KMS-11 (cell line): ENCODE results near the gene TUBA4A.

Experiments
- H2AFZ ChIP-seq: fragments of 200-600 bp; sonication (generic); 2 replicates; pipeline ENCODE4 v1.6.1; 2016; ENCODE audit warnings: antibody characterized with exemption, mixed run types, low read depth
- H3K27ac ChIP-seq: fragments of 200-600 bp; sonication (generic); 2 replicates; pipeline ENCODE4 v1.6.1; 2016; ENCODE audit warnings: mild to moderate bottlenecking, mixed run types
- H3K27me3 ChIP-seq: fragments of 200-600 bp; sonication (generic); 2 replicates; pipeline ENCODE4 v1.6.1; 2017; ENCODE audit warnings: mild to moderate bottlenecking, low read depth, mixed run types, moderate library complexity; ENCODE audit not compliant: insufficient read depth
- H3K36me3 ChIP-seq: fragments of 200-600 bp; sonication (generic); 2 replicates; pipeline ENCODE4 v1.6.1; 2017; ENCODE audit warnings: mild to moderate bottlenecking, mixed run types; ENCODE audit not compliant: insufficient read depth
- H3K4me1 ChIP-seq: fragments of 200-600 bp; sonication (generic); 2 replicates; pipeline ENCODE4 v1.6.1; 2016; ENCODE audit warnings: mild to moderate bottlenecking, low read depth, mixed run types; ENCODE audit not compliant: poor library complexity, severe bottlenecking
- H3K4me2 ChIP-seq: fragments of 200-600 bp; sonication (generic); 2 replicates; pipeline ENCODE4 v1.7.0; 2016; ENCODE audit warnings: mild to moderate bottlenecking, mixed run types
- H3K4me3 ChIP-seq: fragments of 200-600 bp; sonication (generic); IDR thresholded peaks from 2 replicates; pipeline ENCODE4 v1.6.1; 2017; ENCODE audit warnings: low read depth, low read length, mixed read lengths; ENCODE audit not compliant: insufficient read depth
- H3K79me2 ChIP-seq: fragments of 200-600 bp; sonication (generic); 2 replicates; pipeline ENCODE4 v1.6.1; 2016; ENCODE audit warnings: low read depth, mixed run types; ENCODE audit not compliant: insufficient read depth
- H3K9ac ChIP-seq: fragments of 200-600 bp; sonication (generic); 2 replicates; pipeline ENCODE4 v1.6.1; 2016; ENCODE audit warnings: mild to moderate bottlenecking, mixed run types
- H4K20me1 ChIP-seq: fragments of 200-600 bp; sonication (generic); 2 replicates; pipeline ENCODE4 v1.6.1; 2016; ENCODE audit warnings: mild to moderate bottlenecking, mixed run types; ENCODE audit not compliant: insufficient read depth
- TF ChIP-seq, protein P1 (sequence below): fragments of 200-600 bp; sonication (generic); conservative IDR thresholded peaks from 2 replicates; pipeline ENCODE4 v1.6.1; 2017; ENCODE audit warnings: low read depth, mild to moderate bottlenecking, antibody characterized with exemption, low read length, moderate library complexity, mixed read lengths

The TUBA4A gene

GRCh38 chr2:219284501-219285372 lies 31.0 kb upstream of the TUBA4A start:
- H3K27me3 ChIP-seq = no peaks in the 10 kb centered on the region
- no peak overlapping the region for H3K9ac ChIP-seq
- H3K36me3 ChIP-seq = no peaks in the 10 kb centered on the region
- H3K79me2 ChIP-seq = no peaks in the 10 kb centered on the region
- no peak overlapping the region for H3K4me3 ChIP-seq
- no peak overlapping the region for H2AFZ ChIP-seq
- H3K27ac ChIP-seq = no peak overlapping the region
- H4K20me1 ChIP-seq = no peaks in the 10 kb centered on the region
- TF ChIP-seq, protein P1, sequence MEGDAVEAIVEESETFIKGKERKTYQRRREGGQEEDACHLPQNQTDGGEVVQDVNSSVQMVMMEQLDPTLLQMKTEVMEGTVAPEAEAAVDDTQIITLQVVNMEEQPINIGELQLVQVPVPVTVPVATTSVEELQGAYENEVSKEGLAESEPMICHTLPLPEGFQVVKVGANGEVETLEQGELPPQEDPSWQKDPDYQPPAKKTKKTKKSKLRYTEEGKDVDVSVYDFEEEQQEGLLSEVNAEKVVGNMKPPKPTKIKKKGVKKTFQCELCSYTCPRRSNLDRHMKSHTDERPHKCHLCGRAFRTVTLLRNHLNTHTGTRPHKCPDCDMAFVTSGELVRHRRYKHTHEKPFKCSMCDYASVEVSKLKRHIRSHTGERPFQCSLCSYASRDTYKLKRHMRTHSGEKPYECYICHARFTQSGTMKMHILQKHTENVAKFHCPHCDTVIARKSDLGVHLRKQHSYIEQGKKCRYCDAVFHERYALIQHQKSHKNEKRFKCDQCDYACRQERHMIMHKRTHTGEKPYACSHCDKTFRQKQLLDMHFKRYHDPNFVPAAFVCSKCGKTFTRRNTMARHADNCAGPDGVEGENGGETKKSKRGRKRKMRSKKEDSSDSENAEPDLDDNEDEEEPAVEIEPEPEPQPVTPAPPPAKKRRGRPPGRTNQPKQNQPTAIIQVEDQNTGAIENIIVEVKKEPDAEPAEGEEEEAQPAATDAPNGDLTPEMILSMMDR = no peak
- no peak overlapping the region for H3K4me2 ChIP-seq
- H3K4me1 ChIP-seq = peaks cover 7% of the 10 kb centered on the region

DNA sequence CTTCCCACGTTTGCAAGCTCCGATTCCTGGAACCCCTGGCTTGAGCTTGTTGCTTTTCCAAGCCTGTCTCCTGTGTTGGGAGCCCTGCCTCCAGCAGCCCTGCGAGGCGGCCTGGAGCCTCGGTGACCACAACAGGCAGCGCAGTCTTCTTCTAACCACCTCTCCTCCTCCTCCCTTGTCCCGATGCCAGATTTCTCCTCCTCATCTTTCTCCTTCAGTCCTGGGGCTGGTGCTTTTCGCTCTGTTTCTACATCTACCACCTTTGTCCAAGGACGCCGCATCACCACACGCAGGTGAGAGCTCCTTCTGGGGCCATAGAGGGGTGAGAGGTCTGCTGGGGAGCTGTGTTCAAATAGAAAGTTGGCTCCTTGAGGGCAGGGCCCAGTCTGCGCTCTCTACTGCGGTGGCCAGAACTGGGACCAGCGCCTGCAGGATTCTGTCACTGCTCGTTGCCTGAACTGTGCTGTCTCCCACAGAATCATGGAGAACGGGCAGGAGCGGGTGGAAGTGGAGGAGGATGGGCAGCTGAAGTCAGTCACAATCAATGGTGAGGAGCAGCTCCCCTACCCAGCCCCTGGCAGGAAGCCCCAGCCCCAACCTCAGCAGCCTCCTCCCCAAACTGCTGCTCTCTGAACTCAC lies 29.3 kb upstream of the TUBA4A start:
- peaks cover 15% of the 10 kb centered on the region for H3K4me1 ChIP-seq
- H3K9ac ChIP-seq = no peak overlapping the region
- no peaks in the 10 kb centered on the region for H3K79me2 ChIP-seq
- H3K27me3 ChIP-seq = no peaks in the 10 kb centered on the region
- no peak overlapping the region for H3K4me2 ChIP-seq
- no peak overlapping the region for H3K4me3 ChIP-seq
- no peaks in the 10 kb centered on the region for H3K36me3 ChIP-seq
- no peak overlapping the region for H3K27ac ChIP-seq
- TF ChIP-seq, protein P1 = no peak
- no peak overlapping the region for H2AFZ ChIP-seq
- H4K20me1 ChIP-seq = no peaks in the 10 kb centered on the region

- Histone ChIP-seq H3K4me2 (no peak overlapping the region), H3K36me3 (no peaks in the 10 kb centered on the region), H2AFZ (no peak overlapping the region), H3K4me1 (peaks cover 22% of the 10 kb centered on the region), H3K4me3 (no peak overlapping the region), H3K79me2 (no peaks in the 10 kb centered on the region), H4K20me1 (no peaks in the 10 kb centered on the region), H3K27ac (no peak overlapping the region), H3K9ac (no peak overlapping the region), H3K27me3 (no peaks in the 10 kb centered on the region)
- TF ChIP-seq, protein P1 = no peak
These were observed 28.7 kb upstream of the TUBA4A start for GRCh38 chr2:219282375-219282774.

- TF ChIP-seq, protein P1 = no peak
- Histone ChIP-seq H3K4me2 (no peak overlapping the region), H2AFZ (no peak overlapping the region), H3K79me2 (no peaks in the 10 kb centered on the region), H4K20me1 (no peaks in the 10 kb centered on the region), H3K36me3 (no peaks in the 10 kb centered on the region), H3K4me3 (no peak overlapping the region), H3K27me3 (no peaks in the 10 kb centered on the region), H3K4me1 (peaks cover 28% of the 10 kb centered on the region), H3K27ac (no peak overlapping the region), H3K9ac (no peak overlapping the region)
These were observed 27.9 kb upstream of the TUBA4A start for GRCh38 chr2:219281588-219281987.
